OCI-LY3 (cell line): Measurements from ENCODE around the gene LRRC63.

Experiments used
- H2AFZ ChIP-seq: fragments of 200-600, 300-600 bp; shearing (Covaris generic); 2 replicates; pipeline ENCODE4 v1.6.0; 2014; ENCODE audit warnings: antibody characterized with exemption, low read depth, low read length
- H3K27ac ChIP-seq: fragments of 200-600, 300-600 bp; sonication (generic); 2 replicates; pipeline ENCODE4 v1.5.1; 2014; ENCODE audit warnings: mild to moderate bottlenecking, low read length, moderate library complexity, mixed read lengths
- H3K27me3 ChIP-seq: fragments of 200-600, 300-600 bp; sonication (generic); 2 replicates; pipeline ENCODE4 v1.6.1; 2014; ENCODE audit warnings: low read depth, low read length, mixed read lengths
- H3K36me3 ChIP-seq: fragments of 200-600, 300-600 bp; sonication (generic); replicated peaks from 2 replicates; pipeline ENCODE3; 2014; ENCODE audit warnings: low read depth, low read length, mixed read lengths
- H3K4me1 ChIP-seq: fragments of 300-600, 200-600 bp; sonication (generic); 2 replicates; pipeline ENCODE4 v1.6.1; 2014; ENCODE audit warnings: low read length, mixed read lengths
- H3K4me2 ChIP-seq: fragments of 200-600, 300-600 bp; sonication (generic); 2 replicates; pipeline ENCODE4 v1.6.1; 2014; ENCODE audit warnings: low read length, mixed read lengths
- H3K4me3 ChIP-seq: fragments of 300-600, 200-600 bp; sonication (generic); 2 replicates; pipeline ENCODE4 v1.5.1; 2014; ENCODE audit warnings: antibody characterized with exemption, mild to moderate bottlenecking, low read length, moderate library complexity
- H3K79me2 ChIP-seq: fragments of 300-600, 200-600 bp; shearing (Covaris generic); 2 replicates; pipeline ENCODE4 v1.6.1; 2014; ENCODE audit warnings: mild to moderate bottlenecking, low read length, mixed read lengths
- H3K9ac ChIP-seq: fragments of 300-600, 200-600 bp; shearing (Covaris generic); 2 replicates; pipeline ENCODE4 v1.6.0; 2014; ENCODE audit warnings: mild to moderate bottlenecking, low read length, moderate library complexity
- H3K9me3 ChIP-seq: fragments of 200-600, 300-600 bp; shearing (Covaris generic); 2 replicates; pipeline ENCODE4 v1.6.1; 2014; ENCODE audit warnings: low read length, mixed read lengths; ENCODE audit not compliant: insufficient read depth
- H4K20me1 ChIP-seq: fragments of 200-600, 300-600 bp; sonication (generic); 2 replicates; pipeline ENCODE4 v1.6.1; 2016; ENCODE audit warnings: low read length, mixed read lengths; ENCODE audit not compliant: insufficient read depth
- CTCF ChIP-seq: fragments of 200-600, 300-600 bp; sonication (generic); IDR thresholded peaks from 2 replicates; pipeline ENCODE4 v1.5.1; 2014; ENCODE audit warnings: antibody characterized with exemption, low read length, low read depth
- EZH2phosphoT487 ChIP-seq: fragments of 200-600 bp; shearing (Covaris generic); IDR thresholded peaks from 2 replicates; pipeline ENCODE4 v1.6.1; 2018; ENCODE audit warnings: antibody characterized with exemption, mixed run types, low read depth

LRRC63 gene

DNA sequence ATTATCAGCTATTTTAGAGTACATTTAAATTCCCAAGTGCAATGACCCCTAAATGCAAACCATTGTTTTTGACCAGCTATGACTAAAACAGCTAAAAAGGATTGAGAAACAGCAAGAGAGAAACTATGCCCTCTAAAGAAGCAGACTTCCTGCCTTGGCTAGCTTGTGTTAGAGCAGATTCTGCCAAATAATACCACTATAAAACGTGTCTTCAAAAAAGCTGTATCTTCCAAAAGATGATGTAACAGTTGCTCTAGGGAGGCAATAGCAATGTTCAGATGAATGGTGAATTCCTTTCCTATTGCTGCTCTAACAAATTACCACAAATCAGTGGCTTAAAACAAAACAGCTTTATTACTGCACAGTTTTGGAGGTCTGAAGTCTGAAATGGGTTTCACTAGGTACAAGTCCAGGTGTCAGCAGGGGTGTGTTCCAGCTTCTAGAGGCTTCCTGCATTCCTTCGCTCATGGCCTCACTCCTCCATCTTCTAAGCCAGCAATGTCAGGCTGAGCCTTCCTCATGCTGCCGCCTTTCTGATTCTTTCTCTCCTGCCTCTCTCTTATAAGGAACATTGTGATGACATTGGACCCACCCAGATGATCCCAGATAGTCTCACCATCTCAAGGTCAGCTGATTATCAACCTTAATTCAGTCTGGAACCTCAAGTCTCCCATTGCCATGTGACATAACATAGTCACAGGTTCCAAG is 84.5 kb downstream of the LRRC63 start:
- H4K20me1 ChIP-seq: no peaks in the 10 kb centered on the region
- no peak overlapping the region for H3K9ac ChIP-seq
- H3K4me1 ChIP-seq: peaks cover 27% of the 10 kb centered on the region
- H3K27ac ChIP-seq: no peak overlapping the region
- no peaks in the 10 kb centered on the region for H3K36me3 ChIP-seq
- no peak for TF ChIP-seq EZH2phosphoT487
- no peak for TF ChIP-seq CTCF
- no peaks in the 10 kb centered on the region for H3K79me2 ChIP-seq
- peak overlapping the region; percentile 58 for H3K4me2 ChIP-seq
- no peaks in the 10 kb centered on the region; the same call in 1 of the 2 replicates for H3K27me3 ChIP-seq
- no peaks in the 10 kb centered on the region for H3K9me3 ChIP-seq
- no peak overlapping the region for H3K4me3 ChIP-seq
- H2AFZ ChIP-seq: peak overlapping the region; percentile 12; the same call in 1 of the 2 replicates

DNA sequence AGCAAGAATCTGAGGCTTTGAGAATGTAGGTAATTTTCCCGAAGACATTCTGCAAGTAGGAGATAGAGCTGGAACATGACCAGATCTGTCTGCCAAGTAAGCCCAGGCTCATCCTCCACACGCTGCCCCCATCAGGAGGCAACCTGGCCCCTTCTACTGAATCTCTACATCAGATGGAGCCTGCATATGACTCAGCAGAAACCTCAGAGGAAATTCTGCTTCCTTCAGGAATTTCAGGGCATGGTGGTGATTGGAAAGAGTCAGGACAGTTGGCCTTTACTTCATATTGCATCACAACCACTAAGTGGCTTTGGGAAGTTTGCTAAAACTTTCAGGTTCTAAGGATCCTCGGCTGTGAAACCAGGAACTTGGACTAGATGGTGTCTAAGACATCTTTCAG is 85.2 kb downstream of the LRRC63 start:
- Histone ChIP-seq H3K4me3 (no peak overlapping the region), H3K79me2 (no peaks in the 10 kb centered on the region), H3K9me3 (no peaks in the 10 kb centered on the region), H3K27me3 (peaks cover 3% of the 10 kb centered on the region; the same call in 1 of the 2 replicates), H3K4me1 (peaks cover 27% of the 10 kb centered on the region), H3K9ac (no peak overlapping the region), H2AFZ (no peak overlapping the region), H4K20me1 (no peaks in the 10 kb centered on the region), H3K36me3 (no peaks in the 10 kb centered on the region), H3K4me2 (peak overlapping the region; percentile 31), H3K27ac (no peak overlapping the region)
- TF ChIP-seq CTCF (no peak), EZH2phosphoT487 (no peak)

GRCh38 chr13:46297361-46297811 is 85.7 kb downstream of the LRRC63 start:
- no peak overlapping the region for H3K4me3 ChIP-seq
- no peak for TF ChIP-seq CTCF
- TF ChIP-seq EZH2phosphoT487: no peak
- H3K4me2 ChIP-seq: peak overlapping the region; percentile 31
- no peaks in the 10 kb centered on the region for H3K79me2 ChIP-seq
- H3K27me3 ChIP-seq: peaks cover 3% of the 10 kb centered on the region; the same call in 1 of the 2 replicates
- H2AFZ ChIP-seq: no peak overlapping the region
- H3K9me3 ChIP-seq: no peaks in the 10 kb centered on the region
- H3K27ac ChIP-seq: no peak overlapping the region
- H3K4me1 ChIP-seq: peaks cover 27% of the 10 kb centered on the region
- no peak overlapping the region for H3K9ac ChIP-seq
- no peaks in the 10 kb centered on the region for H3K36me3 ChIP-seq
- no peaks in the 10 kb centered on the region for H4K20me1 ChIP-seq

DNA sequence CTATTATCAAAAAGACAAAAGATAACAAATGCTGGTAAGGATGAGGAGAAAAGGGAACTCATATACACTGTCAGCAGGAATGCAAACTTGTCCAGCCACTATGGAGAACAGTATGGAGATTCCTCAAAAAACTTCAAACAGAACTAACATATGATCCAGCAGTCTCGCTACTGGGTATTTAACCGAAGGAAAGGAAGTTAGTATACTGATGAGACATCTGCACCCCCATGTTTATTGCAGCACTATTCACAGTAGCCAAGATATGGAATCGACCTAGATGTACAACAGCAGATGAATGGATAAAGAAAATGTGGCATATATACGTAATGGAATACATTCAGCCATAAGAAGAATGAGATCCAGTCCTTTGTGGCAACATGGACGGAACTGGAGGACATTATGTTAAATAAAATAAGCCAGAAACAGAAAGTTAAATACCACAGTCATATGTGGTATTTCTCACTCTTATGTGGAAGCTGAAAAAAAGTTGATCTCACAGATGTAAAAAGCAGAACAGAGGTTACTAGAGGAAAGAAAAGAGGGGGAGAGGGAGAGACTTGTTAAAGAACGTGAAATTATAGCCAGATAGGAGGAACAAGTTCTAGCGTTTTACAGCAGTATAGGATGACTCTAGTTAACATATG is 92.1 kb downstream of the LRRC63 start:
- peaks cover 7% of the 10 kb centered on the region for H3K4me1 ChIP-seq
- H2AFZ ChIP-seq: no peak overlapping the region
- peaks cover 3% of the 10 kb centered on the region; the same call in 1 of the 2 replicates for H3K27me3 ChIP-seq
- TF ChIP-seq EZH2phosphoT487: no peak
- no peak for TF ChIP-seq CTCF
- H3K9me3 ChIP-seq: no peaks in the 10 kb centered on the region
- no peaks in the 10 kb centered on the region for H4K20me1 ChIP-seq
- H3K79me2 ChIP-seq: no peaks in the 10 kb centered on the region
- no peaks in the 10 kb centered on the region for H3K36me3 ChIP-seq
- H3K4me3 ChIP-seq: no peak overlapping the region
- H3K4me2 ChIP-seq: peak overlapping the region; percentile 26
- H3K27ac ChIP-seq: no peak overlapping the region
- H3K9ac ChIP-seq: no peak overlapping the region
